Esophagus muscularis mucosa (tissue), 3 donors: Measurements from ENCODE around the gene ZNF407.

ENCODE experiments used
- CTCF ChIP-seq, 3 experiments: fragments of 200-600 bp in 2 of 3; fragments of 450-650 bp in 1 of 3; sonication (generic) in 2 of 3; IDR thresholded peaks; one replicate each; pipeline ENCODE4 v1.5.1; 2017 to 2019; ENCODE audit warnings: antibody characterized with exemption in 3 of 3, mild to moderate bottlenecking in 2 of 3, moderate library complexity in 1 of 3
- POLR2AphosphoS5 ChIP-seq, 2 donors: sonication (generic); formaldehyde crosslinking; IDR thresholded peaks; one replicate each; pipeline ENCODE4 v1.6.1; 2017; ENCODE audit warnings: antibody characterized with exemption in 2 of 2

GRCh38 chr18:74947417-74947816 is 349.7 kb downstream of the ZNF407 start:
- no peak for TF ChIP-seq POLR2AphosphoS5 (IDR thresholded peaks at IDR 0.05)
- no peak for TF ChIP-seq CTCF (IDR thresholded peaks at IDR 0.05)
